ENCODE data around the gene PDS5B. TPM values are rescaled to one million over a fixed set of nuclear protein-coding genes. Genes with fewer than 3 reads are reported as not detected.

The PDS5B gene
- total and polyA plus RNA-seq, 8 donors, result 4.3 to 121 (median 24.7) TPM

- no peaks in the 10 kb centered on the region for H3K27me3 ChIP-seq
- 78 to 94% (median 90%) methylated on average over 5 of the region's 5 CpGs for WGBS, 5 donors
- TF ChIP-seq POLR2AphosphoS5 (IDR thresholded peaks at IDR 0.05) (no peak), POLR2A (IDR thresholded peaks at IDR 0.05) (no peak), CTCF (IDR thresholded peaks at IDR 0.05) (no peak), EP300 (IDR thresholded peaks at IDR 0.05) (no peak)
- no peaks in the 10 kb centered on the region for H3K4me1 ChIP-seq
- no peak overlapping the region for H3K4me3 ChIP-seq
- H3K9me3 ChIP-seq, result peaks cover 0 to 11% (median 3%) of the 10 kb centered on the region in 4 donors
- no peak overlapping the region for H3K27ac ChIP-seq
- no peaks in the 10 kb centered on the region for H3K36me3 ChIP-seq
- DNase-seq, result no peak
- intact Hi-C loops (cut with DNase I; ENCODE audit: low total_unique reads), result no loop called here
Measured at GRCh38 chr13:32616883-32617511, 30.7 kb downstream of the PDS5B start.

- Histone ChIP-seq H3K9me3 (peaks cover 0 to 24% (median 12%) of the 10 kb centered on the region in 4 donors), H3K36me3 (no peaks in the 10 kb centered on the region), H3K27me3 (no peaks in the 10 kb centered on the region), H3K4me1 (peaks cover 0 to 36% (median 18%) of the 10 kb centered on the region in 4 donors), H3K4me3 (no peak overlapping the region), H3K27ac (no peak overlapping the region)
- WGBS, 5 donors, result 85 to 100% (median 95%) methylated on average over 3 of the region's 3 CpGs
- DNase-seq, result no peak
- intact Hi-C loops (cut with DNase I; ENCODE audit: low total_unique reads), result no loop called here
- TF ChIP-seq POLR2A (IDR thresholded peaks at IDR 0.05), result no peak
- no peak for TF ChIP-seq CTCF (IDR thresholded peaks at IDR 0.05)
- TF ChIP-seq EP300 (IDR thresholded peaks at IDR 0.05), result no peak
- TF ChIP-seq POLR2AphosphoS5 (IDR thresholded peaks at IDR 0.05), result no peak
Measured at GRCh38 chr13:32622827-32623226, 36.6 kb downstream of the PDS5B start.

- 76 to 86% (median 84%) methylated on average over 1 of the region's 1 CpG for WGBS, 5 donors
- H3K27me3 ChIP-seq, result no peaks in the 10 kb centered on the region
- no peaks in the 10 kb centered on the region for H3K36me3 ChIP-seq
- peaks cover 0 to 40% (median 22%) of the 10 kb centered on the region in 4 donors for H3K4me1 ChIP-seq
- intact Hi-C loops (cut with DNase I; ENCODE audit: low total_unique reads), result no loop called here
- no peak for DNase-seq
- TF ChIP-seq CTCF (IDR thresholded peaks at IDR 0.05) (no peak), POLR2AphosphoS5 (IDR thresholded peaks at IDR 0.05) (no peak), POLR2A (IDR thresholded peaks at IDR 0.05) (no peak), EP300 (IDR thresholded peaks at IDR 0.05) (no peak)
- no peak overlapping the region for H3K4me3 ChIP-seq
- peaks cover 0 to 23% (median 10%) of the 10 kb centered on the region in 4 donors for H3K9me3 ChIP-seq
- no peak overlapping the region for H3K27ac ChIP-seq
Measured at GRCh38 chr13:32624441-32624840, 38.2 kb downstream of the PDS5B start.

- intact Hi-C loops (cut with DNase I; ENCODE audit: low total_unique reads), result no loop called here
- H3K4me1 ChIP-seq, result peaks cover 0 to 49% (median 25%) of the 10 kb centered on the region in 4 donors
- H3K36me3 ChIP-seq, result no peaks in the 10 kb centered on the region
- TF ChIP-seq EP300 (IDR thresholded peaks at IDR 0.05), result no peak
- no peak for TF ChIP-seq POLR2AphosphoS5 (IDR thresholded peaks at IDR 0.05)
- no peak for TF ChIP-seq POLR2A (IDR thresholded peaks at IDR 0.05)
- TF ChIP-seq CTCF (IDR thresholded peaks at IDR 0.05), result no peak
- WGBS, 5 donors, result 26 to 63% (median 36%) methylated on average over 1 of the region's 1 CpG
- H3K4me3 ChIP-seq, result no peak overlapping the region
- H3K27ac ChIP-seq, result no peak overlapping the region
- no peak for DNase-seq
- H3K27me3 ChIP-seq, result no peaks in the 10 kb centered on the region
- peaks cover 0 to 7% (median 5%) of the 10 kb centered on the region in 4 donors for H3K9me3 ChIP-seq
Measured at GRCh38 chr13:32627793-32628192, 41.5 kb downstream of the PDS5B start.
